PC-3 (cell line): Measurements from ENCODE around the gene SMCR8. TPM values are rescaled to one million over a fixed set of nuclear protein-coding genes. Genes with fewer than 3 reads are reported as not detected.

Source experiments
- ATAC-seq: fragments of 200-7000 bp; cut with Tn5 transposase; 2 replicates; pipeline ENCODE4 v1.9.1; 2020; ENCODE audit warnings: mild to moderate bottlenecking, moderate library complexity
- Bru-seq: library from RNA; stranded (reverse); fragments of 400-500 nt; gene quantifications from one replicate; lab custom pipeline; 2021; lab: Mats Ljungman, UMichigan
- BruChase-seq, 2 experiments: library from RNA; stranded (reverse); fragments of 400-500 nt; gene quantifications; one replicate each; lab custom pipeline; 2021; lab: Mats Ljungman, UMichigan
- BruUV-seq: library from RNA; stranded (reverse); fragments of 400-500 nt; replicated peaks from 2 replicates; lab custom pipeline; 2021; lab: Mats Ljungman, UMichigan
- CTCF ChIA-PET: fragments of 300-600 bp; sonication (Branson Sonifier 250); formaldehyde crosslinking; loops from one replicate; lab custom pipeline; 2022; ENCODE audit warnings: antibody characterized with exemption; lab: Charles Lee
- POLR2A ChIA-PET: fragments of 300-600 bp; sonication (Branson Sonifier 250); formaldehyde crosslinking; loops from one replicate; lab custom pipeline; 2022; ENCODE audit warnings: antibody characterized with exemption; ENCODE audit not compliant: unreplicated experiment; lab: Charles Lee
- DNase-seq: peaks from one replicate; pipeline ENCODE4 v3.0.0-alpha.2; 2015
- H2AFZ ChIP-seq: fragments of 300-600 bp; sonication (generic); 2 replicates; pipeline ENCODE4 v1.6.0; 2016; ENCODE audit warnings: antibody characterized with exemption, low read length
- H3F3A ChIP-seq: fragments of 300-600 bp; sonication (generic); one replicate; pipeline ENCODE4 v1.6.0; 2017; ENCODE audit warnings: antibody characterized with exemption, low read length, control low read depth, mild to moderate bottlenecking; ENCODE audit not compliant: unreplicated experiment
- H3K27ac ChIP-seq: fragments of 300-600 bp; sonication (generic); 2 replicates; pipeline ENCODE4 v1.5.1; 2016; ENCODE audit warnings: mild to moderate bottlenecking, low read length
- H3K27me3 ChIP-seq: fragments of 300-600 bp; sonication (generic); 2 replicates; pipeline ENCODE4 v1.6.1; 2016; ENCODE audit warnings: low read length, mixed read lengths
- H3K36me3 ChIP-seq: fragments of 300-600 bp; sonication (generic); 2 replicates; pipeline ENCODE4 v1.6.1; 2016; ENCODE audit warnings: low read depth, mixed run types, low read length, mixed read lengths
- H3K4me1 ChIP-seq: fragments of 300-600 bp; sonication (generic); 2 replicates; pipeline ENCODE4 v1.5.1; 2016; ENCODE audit warnings: low read length; ENCODE audit not compliant: insufficient read depth
- H3K4me2 ChIP-seq: fragments of 300-600 bp; sonication (generic); 2 replicates; pipeline ENCODE4 v1.6.0; 2016; ENCODE audit warnings: low read length
- H3K4me3 ChIP-seq: fragments of 300-600 bp; sonication (generic); 2 replicates; pipeline ENCODE4 v1.5.1; 2016; ENCODE audit warnings: mild to moderate bottlenecking, low read length, mixed read lengths
- H3K79me2 ChIP-seq: fragments of 300-600 bp; sonication (generic); 2 replicates; pipeline ENCODE4 v1.6.1; 2017; ENCODE audit warnings: low read length, mixed read lengths
- H3K9ac ChIP-seq: fragments of 300-600 bp; sonication (generic); 2 replicates; pipeline ENCODE4 v1.6.0; 2016; ENCODE audit warnings: mild to moderate bottlenecking, low read length
- H3K9me2 ChIP-seq: fragments of 300-600 bp; sonication (generic); replicated peaks from 2 replicates; pipeline ENCODE4 v1.6.1; 2016; ENCODE audit warnings: mixed run types, low read length, mixed read lengths
- H3K9me3 ChIP-seq: fragments of 300-600 bp; sonication (generic); 2 replicates; pipeline ENCODE4 v1.6.1; 2016; ENCODE audit warnings: low read length, mixed read lengths
- H4K20me1 ChIP-seq: fragments of 300-600 bp; sonication (generic); 2 replicates; pipeline ENCODE4 v1.6.1; 2016; ENCODE audit warnings: low read length, mixed read lengths
- CTCF ChIP-seq: fragments of 300-600 bp; sonication (generic); conservative IDR thresholded peaks from 2 replicates; pipeline ENCODE4 v1.5.1; 2017; ENCODE audit warnings: antibody characterized with exemption, low read depth, mild to moderate bottlenecking, low read length
- EZH2 ChIP-seq: fragments of 300-600 bp; sonication (generic); IDR thresholded peaks from one replicate; pipeline ENCODE4 v1.6.1; 2017; ENCODE audit warnings: antibody characterized with exemption, mild to moderate bottlenecking, low read length; ENCODE audit not compliant: unreplicated experiment
- EZH2phosphoT487 ChIP-seq: fragments of 300-600 bp; sonication (generic); IDR thresholded peaks from 2 replicates; pipeline ENCODE4 v1.6.1; 2018; ENCODE audit warnings: mild to moderate bottlenecking, antibody characterized with exemption, low read length, borderline replicate concordance
- intact Hi-C: fragments of 100-400 bp; cut with micrococcal nuclease; formaldehyde crosslinking; loops from 2 replicates; pipeline ENCODE4 v1.9.0; 2023
- long read RNA-seq: library from polyadenylated mRNA; unstranded; transcript quantifications from one replicate; pipeline ENCODE4 v2.0.0, GENCODE V29; 2021; ENCODE audit not compliant: unreplicated experiment
- total RNA-seq: library from RNA; depleted of rRNA; stranded (reverse); fragments of >200 nt; gene quantifications from 2 replicates; pipeline ENCODE4 v1.2.3, GENCODE V29; 2014; rRNA removed

Gene SMCR8
- total RNA-seq (20.4 and 22.7 TPM in 2 replicates), Bru-seq, nascent RNA (percentile 86 among the genes with signal in this experiment), BruChase-seq, experiment 1, labeled RNA remaining after a 6-hour chase (percentile 96 among the genes with signal in this experiment), BruChase-seq, experiment 2, labeled RNA remaining after a 2-hour chase (percentile 97 among the genes with signal in this experiment)
- long read RNA-seq, full-length matches to known transcripts, result 1 of 9 reads
- long read RNA-seq, partial matches to known transcripts, result 0 of 9 reads
- long read RNA-seq, other reads (novel, unspliced or antisense), result 8 of 9 reads

GRCh38 chr17:18314731-18315561 lies at the start of gene SMCR8, which contains the start of gene TOP3A:
Gene SMCR8, plus strand, starts transcription at chr17:18315293. Its CDS starts 497 bp downstream, at chr17:18315790.
Gene TOP3A, minus strand, starts transcription at chr17:18314994. Its CDS starts 216 bp downstream, at chr17:18314778.
- H3K9me3 ChIP-seq, result no peaks in the 10 kb centered on the region
- H3K9me2 ChIP-seq, result no peaks in the 10 kb centered on the region
- peaks cover 26% of the 10 kb centered on the region; the same call in 1 of the 2 replicates for H3K36me3 ChIP-seq
- peak within 1 kb of the TSS; percentile 90 for H2AFZ ChIP-seq
- peak within 1 kb of the TSS; percentile 97 for H3K4me3 ChIP-seq
- H4K20me1 ChIP-seq, result peaks cover 11% of the 10 kb centered on the region; the same call in 1 of the 2 replicates
- ChIA-PET POLR2A (interaction anchor here (0.6 kb wide), 1 partner anchor 9 kb away, joined by 3 read pairs; no protein-coding TSS in a partner anchor), CTCF (interaction anchor here (0.5 kb wide), 1 partner anchor 501 kb away, joined by 5 read pairs; no protein-coding TSS in a partner anchor)
- TF ChIP-seq EZH2phosphoT487 (no peak), CTCF (no peak), EZH2 (no peak)
- no peaks in the 10 kb centered on the region for H3F3A ChIP-seq
- DNase-seq (peak; percentile 97), ATAC-seq (peak; percentile 87)
- peak within 1 kb of the TSS; percentile 96 for H3K4me2 ChIP-seq
- intact Hi-C loops, result no loop called here
- no peaks in the 10 kb centered on the region for H3K27me3 ChIP-seq
- peaks cover 60% of the 10 kb centered on the region for H3K4me1 ChIP-seq
- peaks cover 92% of the 10 kb centered on the region for H3K79me2 ChIP-seq
- peak within 1 kb of the TSS; percentile 81 for H3K27ac ChIP-seq
- BruUV-seq, result no TSS peak
- H3K9ac ChIP-seq, result peak within 1 kb of the TSS; percentile 92

GRCh38 chr17:18267366-18267765 lies 47.7 kb upstream of the SMCR8 start:
- Histone ChIP-seq H3K9me3 (no peaks in the 10 kb centered on the region), H3K4me3 (no peak overlapping the region), H3K4me2 (no peak overlapping the region), H2AFZ (no peak overlapping the region), H3F3A (no peaks in the 10 kb centered on the region), H3K9ac (no peak overlapping the region), H3K4me1 (no peaks in the 10 kb centered on the region), H3K79me2 (peaks cover 3% of the 10 kb centered on the region), H3K27me3 (no peaks in the 10 kb centered on the region), H3K9me2 (no peaks in the 10 kb centered on the region), H3K27ac (no peak overlapping the region), H4K20me1 (no peaks in the 10 kb centered on the region), H3K36me3 (no peaks in the 10 kb centered on the region; the same call in 1 of the 2 replicates)
- ChIA-PET POLR2A (interaction anchor here (0.6 kb wide), 1 partner anchor 11 kb away, joined by 3 read pairs; no protein-coding TSS in a partner anchor), CTCF (no interaction called here)
- ATAC-seq, result no peak
- no peak for TF ChIP-seq EZH2
- TF ChIP-seq EZH2phosphoT487, result no peak
- TF ChIP-seq CTCF, result no peak
- DNase-seq, result no peak
- no TSS peak for BruUV-seq
- intact Hi-C loops, result no loop called here
